GDM1 (cell line): ENCODE measurements around the gene HIBCH.
"Not testable (repeated sequence)": the region's sequence is repeated elsewhere in the genome, so short reads cannot be mapped to it uniquely, and the experiment has no call there.

Experiments used
- DNase-seq: peaks from one replicate; lab custom pipeline; 2025; lab: John Stamatoyannopoulos, UW

The HIBCH gene

GRCh38 chr2:190342611-190343010, 23.0 kb upstream of the HIBCH start:
- no peak for DNase-seq

- DNase-seq = no peak
Measured at GRCh38 chr2:190340369-190340768, 20.7 kb upstream of the HIBCH start.

GRCh38 chr2:190339394-190339793, 19.8 kb upstream of the HIBCH start:
- DNase-seq = no peak

GRCh38 chr2:190338453-190338852, 18.8 kb upstream of the HIBCH start:
- no peak for DNase-seq

- DNase-seq = no peak
Measured at GRCh38 chr2:190336420-190336819, 16.8 kb upstream of the HIBCH start.

- DNase-seq = not testable (repeated sequence)
Measured at GRCh38 chr2:190335584-190335983, 16.0 kb upstream of the HIBCH start.

GRCh38 chr2:190335225-190335559, 15.6 kb upstream of the HIBCH start:
- DNase-seq = no peak

- DNase-seq = no peak
Measured at GRCh38 chr2:190334479-190335224, 15.0 kb upstream of the HIBCH start.

- no peak for DNase-seq
Measured at GRCh38 chr2:190333928-190334327, 14.3 kb upstream of the HIBCH start.

GRCh38 chr2:190333395-190333794, 13.8 kb upstream of the HIBCH start:
- no peak for DNase-seq

- no peak for DNase-seq
Measured at GRCh38 chr2:190328573-190329147, 9.0 kb upstream of the HIBCH start.

- no peak for DNase-seq
Measured at GRCh38 chr2:190327867-190328572, 8.4 kb upstream of the HIBCH start.

- DNase-seq = no peak
Measured at GRCh38 chr2:190325588-190325987, 6.0 kb upstream of the HIBCH start.

- DNase-seq = no peak
Measured at GRCh38 chr2:190323406-190323805, 3.8 kb upstream of the HIBCH start.

- no peak for DNase-seq
Measured at GRCh38 chr2:190320696-190321095, 1.1 kb upstream of the HIBCH start.

GRCh38 chr2:190318931-190319554, 583 bp downstream of the HIBCH start:
- DNase-seq = no peak

GRCh38 chr2:190318514-190318913, 1.1 kb downstream of the HIBCH start:
- DNase-seq = no peak

- DNase-seq = no peak
Measured at GRCh38 chr2:190315273-190315672, 4.4 kb downstream of the HIBCH start.

GRCh38 chr2:190313880-190314279, 5.7 kb downstream of the HIBCH start:
- no peak for DNase-seq

GRCh38 chr2:190312635-190313025, 7.0 kb downstream of the HIBCH start:
- not testable (repeated sequence) for DNase-seq

GRCh38 chr2:190311893-190312634, 7.6 kb downstream of the HIBCH start:
- no peak for DNase-seq

GRCh38 chr2:190308031-190308430, 11.6 kb downstream of the HIBCH start:
- DNase-seq = no peak
